Stimulated activated naive CD8-positive, alpha-beta T cell treated with anti-CD3 and anti-CD28 coated beads, Interleukin-15, Interleukin-2, amounts not matched to agents 100 ng/mL and 50 ng/mL, for 24 hours (primary cell): Measurements from ENCODE around the gene CPA2.
"Not testable (repeated sequence)": the region's sequence is repeated elsewhere in the genome, so short reads cannot be mapped to it uniquely, and the experiment has no call there.

Experiments used
- H3K27ac Mint-ChIP-seq: one replicate; pipeline ENCODE4 v1.8.0; 2021; ENCODE audit warnings: mild to moderate bottlenecking, mixed read lengths
- H3K27me3 Mint-ChIP-seq: one replicate; pipeline ENCODE4 v1.8.0; 2021; ENCODE audit warnings: mixed read lengths
- H3K36me3 Mint-ChIP-seq: one replicate; pipeline ENCODE4 v1.8.0; 2021; ENCODE audit warnings: low read depth, mixed read lengths
- H3K4me1 Mint-ChIP-seq: one replicate; pipeline ENCODE4 v1.8.0; 2021; ENCODE audit warnings: low read depth, mixed read lengths
- H3K4me3 Mint-ChIP-seq: one replicate; pipeline ENCODE4 v1.8.0; 2021; ENCODE audit warnings: mild to moderate bottlenecking, mixed read lengths
- H3K9me3 Mint-ChIP-seq: one replicate; pipeline ENCODE4 v1.8.0; 2021; ENCODE audit warnings: mixed read lengths

The CPA2 gene

GRCh38 chr7:130303982-130304381 lies 37.3 kb downstream of the CPA2 start:
- Mint-ChIP-seq H3K4me1 (no peaks in the 10 kb centered on the region), H3K9me3 (no peaks in the 10 kb centered on the region), H3K27ac (no peak overlapping the region), H3K36me3 (no peaks in the 10 kb centered on the region), H3K4me3 (no peak overlapping the region), H3K27me3 (peaks cover 6% of the 10 kb centered on the region)

- no peak overlapping the region for H3K4me3 Mint-ChIP-seq
- no peaks in the 10 kb centered on the region for H3K9me3 Mint-ChIP-seq
- no peaks in the 10 kb centered on the region for H3K4me1 Mint-ChIP-seq
- no peaks in the 10 kb centered on the region for H3K36me3 Mint-ChIP-seq
- no peak overlapping the region for H3K27ac Mint-ChIP-seq
- H3K27me3 Mint-ChIP-seq: peaks cover 6% of the 10 kb centered on the region
Observed at GRCh38 chr7:130304878-130305277, 38.2 kb downstream of the CPA2 start.

GRCh38 chr7:130305433-130306042 lies 38.9 kb downstream of the CPA2 start:
- no peaks in the 10 kb centered on the region for H3K36me3 Mint-ChIP-seq
- H3K4me3 Mint-ChIP-seq: no peak overlapping the region
- H3K4me1 Mint-ChIP-seq: no peaks in the 10 kb centered on the region
- H3K27ac Mint-ChIP-seq: no peak overlapping the region
- H3K27me3 Mint-ChIP-seq: peaks cover 5% of the 10 kb centered on the region
- no peaks in the 10 kb centered on the region for H3K9me3 Mint-ChIP-seq

GRCh38 chr7:130309986-130310385 lies 43.3 kb downstream of the CPA2 start:
- Mint-ChIP-seq H3K36me3 (no peaks in the 10 kb centered on the region), H3K27ac (no peak overlapping the region), H3K4me1 (no peaks in the 10 kb centered on the region), H3K9me3 (no peaks in the 10 kb centered on the region), H3K4me3 (no peak overlapping the region), H3K27me3 (no peaks in the 10 kb centered on the region)

- H3K27me3 Mint-ChIP-seq: no peaks in the 10 kb centered on the region
- no peak overlapping the region for H3K4me3 Mint-ChIP-seq
- H3K9me3 Mint-ChIP-seq: no peaks in the 10 kb centered on the region
- no peak overlapping the region for H3K27ac Mint-ChIP-seq
- H3K4me1 Mint-ChIP-seq: no peaks in the 10 kb centered on the region
- H3K36me3 Mint-ChIP-seq: no peaks in the 10 kb centered on the region
Observed at GRCh38 chr7:130314305-130314704, 47.6 kb downstream of the CPA2 start.

GRCh38 chr7:130319541-130319940 lies 52.9 kb downstream of the CPA2 start:
- Mint-ChIP-seq H3K27ac (no peak overlapping the region), H3K9me3 (no peaks in the 10 kb centered on the region)

GRCh38 chr7:130321542-130322229 lies 55.0 kb downstream of the CPA2 start:
- not testable (repeated sequence) for H3K27ac Mint-ChIP-seq, H3K36me3 Mint-ChIP-seq, H3K4me3 Mint-ChIP-seq, H3K9me3 Mint-ChIP-seq, H3K27me3 Mint-ChIP-seq, H3K4me1 Mint-ChIP-seq

More at GRCh38 chr7:130319541-130319940, 52.9 kb downstream of the CPA2 start:
- no peak overlapping the region for H3K4me3 Mint-ChIP-seq
- no peaks in the 10 kb centered on the region for H3K36me3 Mint-ChIP-seq
- no peaks in the 10 kb centered on the region for H3K27me3 Mint-ChIP-seq
- H3K4me1 Mint-ChIP-seq: no peaks in the 10 kb centered on the region

GRCh38 chr7:130322615-130323014 lies 56.0 kb downstream of the CPA2 start:
- H3K4me1 Mint-ChIP-seq: no peaks in the 10 kb centered on the region
- no peak overlapping the region for H3K27ac Mint-ChIP-seq
- H3K9me3 Mint-ChIP-seq: no peaks in the 10 kb centered on the region
- H3K36me3 Mint-ChIP-seq: no peaks in the 10 kb centered on the region
- H3K27me3 Mint-ChIP-seq: no peaks in the 10 kb centered on the region
- H3K4me3 Mint-ChIP-seq: no peak overlapping the region

- Mint-ChIP-seq H3K4me3 (no peak overlapping the region), H3K4me1 (no peaks in the 10 kb centered on the region), H3K27me3 (no peaks in the 10 kb centered on the region), H3K27ac (no peak overlapping the region), H3K9me3 (no peaks in the 10 kb centered on the region), H3K36me3 (no peaks in the 10 kb centered on the region)
Observed at GRCh38 chr7:130324306-130324943, 57.8 kb downstream of the CPA2 start.

GRCh38 chr7:130329681-130330080 lies 63.0 kb downstream of the CPA2 start:
- no peaks in the 10 kb centered on the region for H3K36me3 Mint-ChIP-seq
- no peaks in the 10 kb centered on the region for H3K4me1 Mint-ChIP-seq
- no peaks in the 10 kb centered on the region for H3K9me3 Mint-ChIP-seq
- H3K27me3 Mint-ChIP-seq: no peaks in the 10 kb centered on the region
- H3K4me3 Mint-ChIP-seq: no peak overlapping the region
- H3K27ac Mint-ChIP-seq: no peak overlapping the region

GRCh38 chr7:130332259-130333053 lies 65.8 kb downstream of the CPA2 start:
- no peak overlapping the region for H3K27ac Mint-ChIP-seq
- H3K36me3 Mint-ChIP-seq: no peaks in the 10 kb centered on the region
- no peaks in the 10 kb centered on the region for H3K27me3 Mint-ChIP-seq
- H3K9me3 Mint-ChIP-seq: no peaks in the 10 kb centered on the region
- H3K4me3 Mint-ChIP-seq: no peak overlapping the region
- no peaks in the 10 kb centered on the region for H3K4me1 Mint-ChIP-seq

- Mint-ChIP-seq H3K36me3 (no peaks in the 10 kb centered on the region), H3K9me3 (no peaks in the 10 kb centered on the region), H3K4me3 (no peak overlapping the region), H3K27me3 (no peaks in the 10 kb centered on the region), H3K4me1 (no peaks in the 10 kb centered on the region), H3K27ac (no peak overlapping the region)
Observed at GRCh38 chr7:130333832-130334231, 67.2 kb downstream of the CPA2 start.

GRCh38 chr7:130334274-130334673 lies 67.6 kb downstream of the CPA2 start:
- H3K9me3 Mint-ChIP-seq: no peaks in the 10 kb centered on the region

GRCh38 chr7:130337410-130337971 lies 70.8 kb downstream of the CPA2 start:
- Mint-ChIP-seq H3K9me3 (no peaks in the 10 kb centered on the region), H3K4me1 (no peaks in the 10 kb centered on the region), H3K36me3 (no peaks in the 10 kb centered on the region), H3K27ac (no peak overlapping the region), H3K4me3 (no peak overlapping the region), H3K27me3 (no peaks in the 10 kb centered on the region)

More at GRCh38 chr7:130334274-130334673, 67.6 kb downstream of the CPA2 start:
- Mint-ChIP-seq H3K4me3 (no peak overlapping the region), H3K27me3 (no peaks in the 10 kb centered on the region), H3K36me3 (no peaks in the 10 kb centered on the region), H3K4me1 (no peaks in the 10 kb centered on the region), H3K27ac (no peak overlapping the region)

GRCh38 chr7:130338233-130338632 lies 71.6 kb downstream of the CPA2 start:
- Mint-ChIP-seq H3K36me3 (no peaks in the 10 kb centered on the region), H3K4me1 (no peaks in the 10 kb centered on the region), H3K4me3 (no peak overlapping the region), H3K9me3 (no peaks in the 10 kb centered on the region), H3K27me3 (no peaks in the 10 kb centered on the region), H3K27ac (no peak overlapping the region)
